BE2C (cell line): ENCODE results near the gene REPIN1.

Source experiments
- DNase-seq: peaks from one replicate; pipeline ENCODE4 v3.0.0-alpha.2; 2020
- H3K27me3 ChIP-seq: fragments of 250-450 bp; sonication (Bioruptor Pico); 2 replicates; pipeline ENCODE4 v1.5.1; 2020; ENCODE audit warnings: mild to moderate bottlenecking
- H3K36me3 ChIP-seq: fragments of 250-450 bp; sonication (Bioruptor Pico); 2 replicates; pipeline ENCODE4 v1.5.1; 2020; ENCODE audit warnings: mild to moderate bottlenecking
- H3K4me1 ChIP-seq: fragments of 250-450 bp; sonication (Bioruptor Pico); 2 replicates; pipeline ENCODE4 v1.5.1; 2020
- H3K4me3 ChIP-seq: 2 replicates; pipeline ENCODE4 v1.5.1; 2011; ENCODE audit warnings: low read depth, low read length
- H3K9me3 ChIP-seq: fragments of 250-450 bp; sonication (Bioruptor Pico); 2 replicates; pipeline ENCODE4 v1.5.1; 2020
- CTCF ChIP-seq: IDR thresholded peaks from 2 replicates; pipeline ENCODE4 v1.5.1; 2012; ENCODE audit warnings: mild to moderate bottlenecking, low read depth, low read length

Gene REPIN1

DNA sequence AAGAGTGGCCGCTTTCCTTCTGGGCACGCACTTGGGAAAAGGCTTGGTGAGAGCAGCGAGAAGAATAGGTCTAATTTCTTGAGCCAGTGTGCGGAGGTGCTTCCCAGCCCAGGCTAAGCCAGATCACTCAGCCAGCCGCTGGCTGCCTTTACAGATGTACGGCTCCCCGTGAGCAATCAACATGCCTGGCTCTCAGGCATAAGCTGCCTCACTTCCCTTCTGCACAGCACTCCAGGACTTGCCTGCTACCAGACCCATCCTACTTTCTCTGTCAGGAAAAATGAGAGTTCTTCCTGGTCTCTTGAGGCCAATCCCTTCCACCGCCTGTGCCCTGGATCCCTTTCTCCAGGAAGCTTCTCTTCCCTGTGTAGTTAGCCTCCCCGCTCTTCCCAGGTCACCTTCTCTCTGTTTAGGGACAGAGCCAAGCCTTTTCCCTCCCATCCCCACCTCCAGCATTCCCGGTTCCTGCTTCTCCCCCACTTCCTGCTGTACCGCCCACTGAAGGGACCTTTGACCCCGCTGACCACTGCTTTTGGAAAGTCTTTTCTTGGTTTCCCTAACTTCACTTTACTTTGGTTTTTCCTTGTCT, 44.2 kb upstream of the REPIN1 start:
- no peak for DNase-seq
- H3K9me3 ChIP-seq: no peaks in the 10 kb centered on the region
- no peak for TF ChIP-seq CTCF
- peaks cover 38% of the 10 kb centered on the region for H3K36me3 ChIP-seq
- H3K4me1 ChIP-seq: no peaks in the 10 kb centered on the region
- peak overlapping the region; percentile 90 for H3K4me3 ChIP-seq
- H3K27me3 ChIP-seq: no peaks in the 10 kb centered on the region

- no peaks in the 10 kb centered on the region for H3K9me3 ChIP-seq
- H3K4me1 ChIP-seq: no peaks in the 10 kb centered on the region
- peaks cover 45% of the 10 kb centered on the region for H3K36me3 ChIP-seq
- no peak for DNase-seq
- H3K4me3 ChIP-seq: no peak overlapping the region
- H3K27me3 ChIP-seq: no peaks in the 10 kb centered on the region
- TF ChIP-seq CTCF: no peak
Measured at GRCh38 chr7:150325110-150325611, 43.5 kb upstream of the REPIN1 start.

- H3K4me3 ChIP-seq: no peak overlapping the region
Measured at GRCh38 chr7:150325901-150326300, 42.7 kb upstream of the REPIN1 start.

GRCh38 chr7:150326657-150327268, 41.9 kb upstream of the REPIN1 start:
- Histone ChIP-seq H3K4me1 (no peaks in the 10 kb centered on the region), H3K27me3 (no peaks in the 10 kb centered on the region), H3K4me3 (no peak overlapping the region), H3K9me3 (no peaks in the 10 kb centered on the region), H3K36me3 (peaks cover 54% of the 10 kb centered on the region)
- no peak for TF ChIP-seq CTCF
- no peak for DNase-seq

More at GRCh38 chr7:150325901-150326300, 42.7 kb upstream of the REPIN1 start:
- H3K4me1 ChIP-seq: no peaks in the 10 kb centered on the region
- DNase-seq: no peak
- H3K27me3 ChIP-seq: no peaks in the 10 kb centered on the region
- peaks cover 51% of the 10 kb centered on the region for H3K36me3 ChIP-seq
- TF ChIP-seq CTCF: no peak
- no peaks in the 10 kb centered on the region for H3K9me3 ChIP-seq

DNA sequence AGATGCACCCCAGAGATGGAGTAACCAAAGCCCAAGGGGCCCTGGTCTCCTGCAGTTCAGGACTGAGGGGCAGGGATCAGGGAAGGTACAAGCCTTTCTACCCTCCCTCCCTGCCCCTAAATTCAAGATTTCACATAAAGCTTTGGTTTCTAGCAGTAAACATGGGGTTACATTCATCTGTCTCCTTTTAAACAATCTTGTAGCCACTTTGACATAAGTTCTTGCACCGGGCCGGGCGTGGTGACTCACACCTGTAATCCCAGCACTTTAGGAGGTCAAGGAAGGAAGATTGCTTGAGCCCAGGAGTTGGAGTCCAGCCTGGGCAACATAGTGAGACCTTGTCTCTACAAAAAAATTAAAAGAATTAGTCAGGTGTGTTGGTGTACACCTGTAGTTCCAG, 41.3 kb upstream of the REPIN1 start:
- Histone ChIP-seq H3K4me1 (no peaks in the 10 kb centered on the region), H3K4me3 (no peak overlapping the region), H3K27me3 (no peaks in the 10 kb centered on the region), H3K36me3 (peaks cover 54% of the 10 kb centered on the region), H3K9me3 (no peaks in the 10 kb centered on the region)
- no peak for TF ChIP-seq CTCF
- DNase-seq: no peak
